HCT116 (cell line): ENCODE data around the gene KRTAP16-1. TPM values are rescaled to one million over a fixed set of nuclear protein-coding genes. Genes with fewer than 3 reads are reported as not detected.
"Not testable (repeated sequence)": the region's sequence is repeated elsewhere in the genome, so short reads cannot be mapped to it uniquely, and the experiment has no call there.

Experiments
- ATAC-seq: fragments of 200-7000 bp; cut with Tn5 transposase; 2 replicates; pipeline ENCODE4 v1.9.1; 2020; ENCODE audit warnings: mild to moderate bottlenecking, moderate library complexity
- BruUV-seq: library from RNA; stranded (reverse); fragments of 400-500 nt; replicated peaks from 2 replicates; lab custom pipeline; 2021; lab: Mats Ljungman, UMichigan
- CTCF ChIA-PET: fragments of 300-600 bp; sonication (Branson Sonifier 250); formaldehyde crosslinking; loops from one replicate; lab custom pipeline; 2021; ENCODE audit warnings: antibody characterized with exemption; lab: Charles Lee
- POLR2A ChIA-PET: fragments of 300-600, 350-600 bp; sonication (Branson Sonifier 250); formaldehyde crosslinking; loops from one replicate; lab custom pipeline; 2021; ENCODE audit warnings: antibody characterized with exemption; lab: Charles Lee
- RAD21 ChIA-PET, 2 experiments: fragments of 300-600 bp; sonication (Branson Sonifier 250); formaldehyde crosslinking; loops; one replicate each; lab custom pipeline; 2023; ENCODE audit warnings: low total read pairs in 2 of 2; ENCODE audit not compliant: uncharacterized antibody in 2 of 2, unreplicated experiment in 2 of 2, low non-redundant PET in 1 of 2; lab: Charles Lee
- DNase-seq: peaks from one replicate; pipeline ENCODE4 v3.0.0-alpha.2; 2010; ENCODE audit warnings: low read depth, low spot score
- H2AFZ ChIP-seq: fragments of 200-600 bp; shearing (Covaris generic), sonication (generic); 2 replicates; pipeline ENCODE4 v1.6.1; 2017; ENCODE audit warnings: low read depth, mixed run types, mixed read lengths, antibody characterized with exemption, low read length; ENCODE audit not compliant: poor library complexity, severe bottlenecking
- H3K27ac ChIP-seq: 2 replicates; pipeline ENCODE4 v1.5.1; 2012; ENCODE audit warnings: low read depth, low read length
- H3K27me3 ChIP-seq: fragments of 200-600 bp; sonication (generic); 2 replicates; pipeline ENCODE4 v1.6.1; 2016; ENCODE audit warnings: mixed run types, low read length, mixed read lengths; ENCODE audit not compliant: insufficient read depth
- H3K36me3 ChIP-seq, 2 experiments: fragments of 200-500 bp in 1 of 2; fragments of 200-600 bp in 1 of 2; sonication (Bioruptor generic) in 1 of 2; sonication (generic) in 1 of 2; 2 replicates each; pipeline versions ENCODE4 v1.5.1 to v1.6.1; 2014 to 2016; ENCODE audit warnings: low read length in 2 of 2, inconsistent platforms in 1 of 2, mixed read lengths in 1 of 2, mixed run types in 1 of 2; ENCODE audit not compliant: insufficient read depth in 2 of 2, control insufficient read depth in 1 of 2
- H3K4me1 ChIP-seq, 2 experiments: fragments of 200-600 bp in 1 of 2; sonication (generic) in 1 of 2; 2 replicates each; pipeline versions ENCODE4 v1.5.1 to v1.6.1; 2012 to 2017; ENCODE audit warnings: low read length in 2 of 2, inconsistent platforms in 1 of 2, mild to moderate bottlenecking in 1 of 2, mixed read lengths in 1 of 2, mixed run types in 1 of 2, moderate library complexity in 1 of 2; ENCODE audit not compliant: insufficient read depth in 2 of 2, control insufficient read depth in 1 of 2
- H3K4me2 ChIP-seq: fragments of 200-600 bp; sonication (generic); 2 replicates; pipeline ENCODE4 v1.6.1; 2017; ENCODE audit warnings: mixed run types, low read length, mixed read lengths
- H3K4me3 ChIP-seq, 2 experiments: fragments of 200-600 bp in 1 of 2; sonication (generic) in 1 of 2; replicated peaks in 1 of 2; 2 replicates each; pipeline ENCODE4 v1.5.1; 2011 to 2016; ENCODE audit warnings: low read length in 2 of 2, control low read depth in 1 of 2, low read depth in 1 of 2, mild to moderate bottlenecking in 1 of 2, mixed read lengths in 1 of 2, mixed run types in 1 of 2
- H3K79me2 ChIP-seq: fragments of 200-600 bp; sonication (generic); 2 replicates; pipeline ENCODE4 v1.6.1; 2017; ENCODE audit warnings: mild to moderate bottlenecking, mixed run types, low read length, moderate library complexity, mixed read lengths; ENCODE audit not compliant: insufficient read depth
- H3K9ac ChIP-seq: fragments of 200-600 bp; sonication (generic); 2 replicates; pipeline ENCODE4 v1.6.1; 2016; ENCODE audit warnings: low read length, mixed read lengths
- H3K9me2 ChIP-seq: fragments of 200-600 bp; sonication (generic), shearing (Covaris generic); 2 replicates; pipeline ENCODE4 v1.6.1; 2017; ENCODE audit warnings: mixed run types, mild to moderate bottlenecking, moderate library complexity; ENCODE audit not compliant: insufficient read depth
- H3K9me3 ChIP-seq, 2 experiments: fragments of 200-500 bp in 1 of 2; fragments of 200-600 bp in 1 of 2; sonication (Bioruptor generic) in 1 of 2; sonication (generic) in 1 of 2; 2 replicates each; pipeline ENCODE4 v1.6.1; 2014 to 2017; ENCODE audit warnings: low read length in 2 of 2, mixed read lengths in 2 of 2, inconsistent platforms in 1 of 2, low read depth in 1 of 2, mild to moderate bottlenecking in 1 of 2, mixed run types in 1 of 2, moderate library complexity in 1 of 2; ENCODE audit not compliant: control insufficient read depth in 1 of 2, insufficient read depth in 1 of 2
- H4K20me1 ChIP-seq: fragments of 200-600 bp; sonication (generic), shearing (Covaris generic); 2 replicates; pipeline ENCODE4 v1.6.1; 2017; ENCODE audit warnings: mixed run types, mild to moderate bottlenecking, moderate library complexity; ENCODE audit not compliant: insufficient read depth
- ATF3 ChIP-seq: IDR thresholded peaks from 2 replicates; pipeline ENCODE4 v1.6.1; 2012
- CEBPB ChIP-seq: IDR thresholded peaks from 2 replicates; pipeline ENCODE4 v1.6.1; 2012; ENCODE audit warnings: low read depth
- EZH2 ChIP-seq: fragments of 200-600 bp; sonication (generic); IDR thresholded peaks from 2 replicates; pipeline ENCODE4 v1.6.1; 2017; ENCODE audit warnings: antibody characterized with exemption, mixed run types
- FOSL1 ChIP-seq: IDR thresholded peaks from 2 replicates; pipeline ENCODE4 v1.6.1; 2012; ENCODE audit warnings: low read depth
- RAD21 ChIP-seq: IDR thresholded peaks from 2 replicates; pipeline ENCODE4 v1.6.1; 2012; ENCODE audit warnings: low read depth, mild to moderate bottlenecking
- REST ChIP-seq: IDR thresholded peaks from 2 replicates; pipeline ENCODE4 v1.6.1; 2012; ENCODE audit warnings: low read depth
- ZFX ChIP-seq: fragments of 450-650 bp; IDR thresholded peaks from 2 replicates; pipeline ENCODE4 v1.6.1; 2017
- ZNF274 ChIP-seq: fragments of 200-500 bp; sonication (Bioruptor generic); IDR thresholded peaks from 2 replicates; pipeline ENCODE4 v1.6.1; 2014; ENCODE audit warnings: mild to moderate bottlenecking, low read depth, low read length, inconsistent platforms
- intact Hi-C: fragments of 100-400 bp; cut with micrococcal nuclease; formaldehyde crosslinking; loops from 2 replicates; pipeline ENCODE4 v1.10.0; 2022
- total RNA-seq: library from RNA; stranded (reverse); gene quantifications from one replicate; pipeline ENCODE4 v1.2.1, GENCODE V29; 2021; ENCODE audit not compliant: unreplicated experiment

The KRTAP16-1 gene
- total RNA-seq, 1 experiment from 2014 or later = not detected

- TF ChIP-seq REST (no peak), FOSL1 (no peak), ZNF274 (no peak), ZFX (no peak), RAD21 (no peak), ATF3 (no peak), EZH2 (no peak), CEBPB (no peak)
- TF ChIP-seq, all 23 proteins: peak for 0
Measured at GRCh38 chr17:41271858-41272257, 37.3 kb downstream of the KRTAP16-1 start (continued).

DNA sequence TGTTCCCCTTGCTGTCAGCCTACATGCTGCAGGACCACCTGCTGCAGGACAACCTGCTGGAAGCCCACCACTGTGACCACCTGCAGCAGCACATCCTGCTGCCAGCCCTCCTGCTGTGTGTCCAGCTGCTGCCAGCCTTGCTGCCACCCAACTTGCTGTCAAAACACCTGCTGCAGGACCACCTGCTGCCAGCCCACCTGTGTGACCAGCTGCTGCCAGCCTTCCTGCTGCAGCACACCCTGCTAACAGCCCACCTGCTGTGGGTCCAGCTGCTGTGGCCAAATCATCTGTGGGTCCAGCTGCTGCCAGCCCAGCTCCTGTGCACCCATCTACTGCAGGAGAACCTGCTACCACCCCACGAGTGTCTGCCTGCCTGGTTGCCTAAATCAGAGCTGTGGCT, 37.8 kb downstream of the KRTAP16-1 start:
- H3K9ac ChIP-seq, H3K4me3 ChIP-seq, BruUV-seq, H3K4me1 ChIP-seq, H2AFZ ChIP-seq, H3K4me2 ChIP-seq, H3K27me3 ChIP-seq, H4K20me1 ChIP-seq, H3K27ac ChIP-seq, H3K9me3 ChIP-seq, H3K79me2 ChIP-seq, intact Hi-C loops, H3K9me2 ChIP-seq, H3K36me3 ChIP-seq, CTCF ChIA-PET, DNase-seq, POLR2A ChIA-PET, RAD21 ChIA-PET, ATAC-seq: not testable (repeated sequence)
